AG08396 (cell line): Measurements from ENCODE around the gene RAD51D.
"Not testable (repeated sequence)": the region's sequence is repeated elsewhere in the genome, so short reads cannot be mapped to it uniquely, and the experiment has no call there.

Experiments
- DNase-seq: peaks from one replicate; pipeline ENCODE4 v3.0.0; 2012; ENCODE audit warnings: low spot score, mixed read lengths

Gene RAD51D

DNA sequence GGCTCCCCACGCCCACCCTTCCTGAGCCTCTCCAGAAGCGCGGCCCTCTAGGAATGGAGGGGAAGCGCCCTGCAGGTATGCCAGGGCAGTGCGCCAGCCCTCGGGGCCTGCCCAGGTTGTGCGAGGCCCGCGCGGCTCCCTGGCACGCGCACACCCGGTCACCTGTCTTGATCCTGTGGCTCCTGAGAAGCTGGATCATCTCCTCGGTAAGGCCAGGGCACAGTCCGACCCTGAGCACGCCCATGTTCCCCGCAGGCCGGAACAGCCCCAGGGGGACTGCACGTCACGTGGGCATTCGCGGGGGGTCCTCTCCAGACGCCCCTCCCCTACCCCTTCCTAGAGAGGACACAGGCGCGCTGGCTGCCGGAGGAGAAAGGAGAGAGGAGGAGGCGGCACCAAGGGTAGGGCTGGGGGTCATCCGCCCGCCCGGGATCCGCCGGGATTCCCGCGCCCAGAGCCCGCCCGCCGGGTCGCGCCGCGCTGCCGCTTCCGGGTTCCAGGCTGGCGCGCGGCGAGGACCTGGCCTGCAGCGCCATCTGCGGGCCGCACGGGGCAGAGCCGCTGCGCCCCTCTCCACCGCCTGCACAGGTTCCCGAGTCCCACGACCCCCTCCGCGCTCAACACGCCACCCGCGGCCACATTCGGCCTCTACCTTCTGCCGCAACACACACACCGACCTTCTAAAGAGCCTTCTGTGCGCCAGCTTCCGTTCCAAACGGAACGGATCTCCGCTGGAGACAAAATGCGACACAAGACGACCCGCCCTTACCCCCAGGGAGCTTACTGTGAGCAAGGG lies at the start of gene RAD51D:
TSS of gene RAD51D (minus strand) at position 491 of the 796 bp plus-strand sequence. CDS start at position 244, 247 bp downstream.
- DNase-seq, result peak; percentile 92

DNA sequence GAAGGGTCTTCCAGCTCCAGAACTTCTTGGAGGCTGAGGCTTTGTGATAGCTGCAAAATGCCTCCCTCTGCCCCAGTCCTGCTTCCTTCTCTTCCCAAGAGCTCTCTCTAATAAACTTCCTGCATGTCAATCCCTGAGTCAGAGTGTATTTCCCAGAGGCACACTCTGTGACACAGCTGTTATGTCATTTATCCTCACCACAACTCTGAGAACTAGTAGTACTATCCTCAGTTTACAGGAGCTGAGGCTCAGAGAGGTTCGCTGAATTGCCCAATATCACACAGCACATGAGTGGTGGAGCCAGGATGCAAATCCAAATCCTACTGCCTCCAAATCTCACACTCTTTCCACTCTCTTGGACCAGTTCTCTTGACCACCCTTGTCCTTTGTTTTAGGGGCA lies 48.0 kb upstream of the RAD51D start:
- peak; percentile 49 for DNase-seq

DNA sequence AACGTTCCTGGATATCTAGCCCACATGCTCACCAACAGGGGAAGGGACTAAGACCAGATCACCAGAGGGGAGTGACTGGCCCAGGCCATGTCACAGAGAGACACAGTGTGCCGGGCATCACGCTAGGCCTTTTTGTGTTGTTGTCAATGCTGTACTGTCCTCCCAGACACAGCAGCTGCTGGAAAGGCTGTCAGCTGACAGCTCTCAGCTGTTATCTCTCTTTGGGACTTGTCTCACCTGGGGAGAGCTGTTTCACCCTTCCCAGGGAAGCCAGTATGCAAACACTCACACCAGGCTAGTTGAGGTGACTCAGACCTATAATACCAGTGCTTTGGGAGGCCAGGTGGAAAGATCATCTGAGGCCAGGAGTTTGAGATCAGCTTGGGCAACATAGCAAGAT lies 47.4 kb upstream of the RAD51D start:
- no peak for DNase-seq

DNA sequence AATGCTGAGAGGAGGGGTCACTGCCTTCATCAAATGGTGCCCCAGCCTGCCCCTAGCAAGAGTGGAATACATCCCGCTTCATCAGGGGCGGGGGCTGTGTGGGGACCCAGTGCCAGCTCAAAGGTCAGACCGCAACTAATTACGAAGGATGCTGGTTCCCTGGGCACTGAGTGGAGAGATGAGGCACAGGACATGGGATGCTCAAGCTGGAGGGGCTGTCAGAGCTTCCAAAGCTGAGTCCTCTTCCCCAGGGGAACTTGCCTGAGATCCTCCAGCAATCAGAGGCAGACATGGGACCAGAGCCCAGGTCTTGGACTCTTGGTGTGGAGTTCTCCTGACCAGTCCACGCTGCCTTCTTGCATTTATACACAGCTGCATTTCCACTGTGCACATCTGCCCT lies 46.9 kb upstream of the RAD51D start:
- DNase-seq, result no peak

DNA sequence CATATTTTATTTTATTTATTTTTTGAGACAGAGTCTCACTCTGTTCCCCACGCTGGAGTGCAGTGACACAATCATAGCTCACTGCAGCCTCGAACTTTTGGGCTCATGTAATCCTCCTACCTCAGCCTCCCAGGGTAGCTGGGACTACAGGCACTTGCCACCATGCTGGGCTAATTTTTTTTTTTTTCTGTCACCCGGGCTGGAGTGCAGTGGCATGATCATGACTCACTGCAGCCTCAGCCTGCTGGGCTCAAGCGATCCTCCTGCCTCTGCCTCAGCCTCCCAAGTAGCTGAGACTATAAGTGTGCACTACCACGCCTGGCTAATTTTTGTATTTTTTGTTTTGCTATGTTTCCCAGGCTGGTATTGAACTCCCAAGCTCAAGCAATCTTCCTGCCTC lies 45.1 kb upstream of the RAD51D start:
- DNase-seq, result no peak

DNA sequence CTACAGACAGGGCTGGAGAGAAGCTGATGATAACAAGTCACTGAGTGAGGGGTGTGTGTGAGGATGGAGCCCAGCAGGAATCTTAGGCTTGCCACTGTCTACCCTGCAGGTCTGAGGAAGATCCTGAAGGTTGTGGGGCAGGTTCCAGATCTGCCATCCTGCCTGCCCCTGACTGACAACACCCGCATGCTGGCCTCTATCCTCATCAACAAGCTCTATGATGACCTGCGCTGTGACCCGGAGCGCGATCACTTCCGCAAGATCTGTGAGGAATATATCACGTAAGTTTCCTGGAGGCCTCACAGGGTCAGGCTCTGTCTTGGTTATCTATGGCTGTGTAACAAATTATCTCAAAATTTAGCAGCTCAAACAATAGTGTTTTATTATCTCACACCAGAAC lies 44.2 kb upstream of the RAD51D start:
- DNase-seq, result no peak

DNA sequence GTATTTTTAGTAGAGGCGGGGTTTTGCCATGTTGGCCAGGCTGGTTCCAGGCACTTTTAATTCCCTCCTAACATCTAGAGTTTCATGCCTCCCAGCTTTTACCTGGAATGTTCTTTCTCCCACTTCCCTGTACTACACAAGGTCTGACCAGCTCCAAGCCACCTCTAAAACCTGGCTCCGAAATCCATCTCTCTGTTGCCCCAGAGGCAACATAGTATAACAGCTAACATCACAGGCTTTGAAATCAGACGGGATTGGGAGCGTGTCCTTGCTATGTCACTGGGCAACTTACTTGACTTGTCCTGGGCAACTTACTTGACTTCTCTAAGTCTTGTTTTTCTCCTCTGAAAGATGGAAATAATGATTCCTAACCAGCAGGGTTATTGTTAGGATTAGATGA lies 43.1 kb upstream of the RAD51D start:
- no peak for DNase-seq

DNA sequence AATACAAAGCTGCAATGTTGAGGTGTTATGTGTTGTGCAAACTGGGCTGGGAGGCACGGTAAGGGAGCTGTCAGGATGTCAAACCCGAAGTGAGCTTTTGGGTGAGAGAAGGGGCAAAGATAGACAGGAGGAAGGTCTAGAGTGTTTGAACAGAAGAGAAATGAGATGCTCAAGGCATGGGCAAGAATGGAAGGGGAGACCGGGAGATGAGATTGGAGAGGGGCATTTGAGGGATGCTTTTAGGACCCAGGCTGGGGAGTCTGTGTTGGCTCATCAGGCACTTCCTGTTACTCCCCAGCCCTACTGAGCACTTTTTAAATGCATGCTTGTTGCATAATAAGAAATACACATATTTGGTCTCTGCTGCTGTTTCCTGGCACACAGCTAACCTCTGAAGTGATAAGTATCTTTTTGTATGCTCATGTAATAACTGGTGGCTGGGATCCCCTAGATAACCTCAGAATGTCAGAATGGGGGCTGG lies 41.7 kb upstream of the RAD51D start:
- DNase-seq, result no peak

DNA sequence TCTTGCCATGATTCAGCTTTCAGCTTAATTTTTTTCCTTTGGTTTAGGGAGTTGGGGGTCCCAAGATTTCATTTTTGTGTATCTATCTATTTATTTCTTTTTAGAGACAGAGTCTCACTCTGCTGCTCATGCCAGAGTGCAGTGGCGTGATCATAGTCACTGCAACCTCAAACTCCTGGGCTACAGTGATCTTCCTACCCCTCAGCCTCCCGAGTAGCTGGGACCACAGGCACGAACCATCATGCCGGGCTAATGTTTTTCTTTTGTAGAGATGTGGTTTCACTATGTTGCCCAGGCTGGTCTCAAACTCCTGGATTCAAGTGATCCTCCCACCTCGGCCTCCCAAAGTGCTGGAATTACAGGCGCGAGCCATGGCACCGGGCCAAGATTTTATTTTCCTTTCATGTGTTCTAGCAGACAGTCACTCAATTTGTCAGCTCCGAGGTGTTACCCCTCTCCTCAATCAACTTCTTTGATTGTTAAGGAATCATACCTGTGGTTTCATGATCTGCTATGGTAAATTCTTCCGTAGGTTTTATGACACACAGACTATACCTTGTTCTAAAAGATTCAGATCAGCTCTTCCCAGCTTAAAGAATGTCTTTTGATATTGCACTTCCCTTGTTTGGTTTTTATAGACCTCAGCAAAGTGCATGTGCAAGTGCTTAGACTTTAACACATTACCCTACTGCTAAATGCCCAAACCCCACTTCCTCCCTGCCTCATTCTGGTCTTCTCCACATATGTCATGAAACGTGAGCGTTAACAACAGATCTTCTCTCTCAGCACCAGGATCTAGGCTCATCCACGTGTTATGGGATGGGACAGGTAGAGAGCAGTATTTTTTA lies 40.9 kb upstream of the RAD51D start:
- no peak for DNase-seq

DNA sequence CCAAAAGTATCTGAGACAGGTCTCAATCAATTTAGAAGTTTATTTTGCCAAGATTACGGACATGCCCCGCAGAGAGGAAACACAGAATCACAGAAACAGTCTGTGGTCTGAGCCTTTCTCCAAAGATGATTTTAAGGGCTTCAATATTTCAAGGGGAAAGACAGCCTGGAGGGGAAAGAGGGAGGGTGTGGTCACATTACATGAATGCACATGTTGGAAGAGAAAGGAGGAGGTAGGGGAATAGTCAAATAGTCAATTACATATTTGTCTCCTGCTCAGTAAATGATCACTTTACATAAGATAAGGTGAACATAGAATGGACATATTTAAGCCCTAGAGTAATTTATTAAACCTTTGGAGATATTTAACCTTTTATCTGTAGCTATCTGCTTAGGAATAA lies 40.3 kb upstream of the RAD51D start:
- no peak for DNase-seq

DNA sequence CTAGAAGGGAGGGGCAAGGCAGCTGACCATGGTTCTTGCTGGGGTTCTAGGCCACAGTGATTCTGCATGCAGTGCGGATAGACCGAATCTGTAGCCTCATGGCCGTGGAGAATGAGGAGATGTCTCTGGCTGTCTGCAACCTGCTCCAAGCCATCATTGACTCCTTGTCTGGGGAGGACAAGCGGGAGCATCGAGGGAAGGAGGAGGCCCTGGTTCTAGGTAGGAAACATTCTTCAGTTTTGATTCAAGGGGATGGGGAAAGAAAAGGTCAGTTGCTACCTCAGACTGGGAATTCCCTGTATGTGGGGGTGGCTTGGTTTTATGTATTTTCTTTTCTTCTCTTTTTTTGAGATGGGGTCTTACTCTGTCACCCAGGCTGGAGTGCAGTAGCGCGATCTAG lies 35.6 kb upstream of the RAD51D start:
- DNase-seq, result no peak

DNA sequence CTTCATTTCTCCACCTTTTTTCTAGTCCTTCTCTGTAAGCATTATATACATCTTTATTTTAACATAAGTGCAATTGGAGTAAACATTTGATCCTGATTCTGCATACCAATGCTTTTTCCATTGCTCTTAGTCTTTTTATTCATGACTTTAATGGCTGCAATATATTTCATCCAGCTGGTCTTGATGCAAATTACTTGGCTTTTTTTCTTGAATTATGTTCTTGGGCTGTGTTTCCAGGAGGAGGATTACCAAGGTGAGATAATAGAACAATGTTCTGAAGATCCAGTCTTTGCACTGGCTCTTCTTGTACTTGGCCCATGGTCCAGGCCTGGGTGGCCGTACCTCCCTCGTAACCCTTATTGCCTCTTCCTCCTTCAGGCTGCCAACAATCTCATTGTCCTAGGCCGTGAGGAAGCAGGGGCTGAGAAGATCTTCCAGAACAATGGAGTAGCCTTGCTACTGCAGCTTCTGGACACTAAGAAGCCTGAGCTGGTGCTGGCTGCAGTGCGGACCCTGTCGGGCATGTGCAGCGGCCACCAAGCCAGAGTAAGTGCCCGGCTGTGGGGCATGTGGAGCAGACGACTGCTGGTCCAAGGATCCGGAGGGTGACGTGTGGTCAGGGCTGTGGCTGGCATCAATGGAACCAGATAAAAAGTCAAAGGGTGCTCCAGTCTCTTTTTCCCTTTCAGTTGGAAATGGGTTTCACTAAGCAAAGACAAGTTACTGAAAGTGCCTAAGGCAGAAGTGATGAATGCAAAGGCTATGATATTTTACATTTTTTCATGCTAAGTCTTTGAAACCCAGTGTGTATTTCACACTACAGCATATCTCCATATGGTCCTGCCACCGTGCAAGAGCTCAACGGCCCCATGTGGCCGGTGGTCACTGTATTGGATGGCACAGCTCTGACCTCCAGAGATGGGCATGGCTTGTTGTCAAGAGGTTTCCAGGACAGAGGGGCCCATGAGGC lies 34.8 kb upstream of the RAD51D start:
- no peak for DNase-seq

DNA sequence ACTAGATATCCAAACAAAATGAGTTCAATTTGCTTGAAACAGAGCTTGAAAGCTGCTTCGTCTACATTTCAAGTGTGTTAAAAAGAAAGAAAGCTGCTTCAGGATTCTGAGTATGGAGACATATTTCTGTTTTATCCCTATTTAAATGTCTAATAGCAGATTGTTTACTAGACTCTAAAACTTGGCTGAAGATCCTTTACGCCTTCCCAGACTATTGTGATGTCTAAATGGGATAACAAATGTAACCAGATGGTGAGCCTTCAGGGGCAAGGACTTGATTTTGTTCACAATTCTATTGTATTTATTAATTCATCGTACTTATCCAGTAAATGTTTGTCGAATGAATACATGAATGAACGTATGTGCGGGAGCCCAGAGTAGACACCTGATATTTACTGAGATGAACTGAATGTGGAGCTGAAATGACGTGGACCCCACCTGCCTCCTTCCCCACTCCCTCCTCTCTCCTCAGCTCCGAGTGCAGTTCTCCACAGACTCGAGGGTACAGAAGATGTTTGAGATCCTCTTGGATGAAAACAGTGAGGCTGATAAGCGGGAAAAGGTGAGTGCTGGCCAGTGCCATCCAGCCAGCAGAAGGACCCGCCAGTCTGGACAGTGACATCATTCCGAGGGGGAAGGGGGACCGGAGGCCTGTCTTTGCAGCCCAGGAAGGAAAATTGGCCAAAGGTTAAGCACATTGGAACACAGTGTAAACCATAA lies 32.9 kb upstream of the RAD51D start:
- DNase-seq, result no peak

DNA sequence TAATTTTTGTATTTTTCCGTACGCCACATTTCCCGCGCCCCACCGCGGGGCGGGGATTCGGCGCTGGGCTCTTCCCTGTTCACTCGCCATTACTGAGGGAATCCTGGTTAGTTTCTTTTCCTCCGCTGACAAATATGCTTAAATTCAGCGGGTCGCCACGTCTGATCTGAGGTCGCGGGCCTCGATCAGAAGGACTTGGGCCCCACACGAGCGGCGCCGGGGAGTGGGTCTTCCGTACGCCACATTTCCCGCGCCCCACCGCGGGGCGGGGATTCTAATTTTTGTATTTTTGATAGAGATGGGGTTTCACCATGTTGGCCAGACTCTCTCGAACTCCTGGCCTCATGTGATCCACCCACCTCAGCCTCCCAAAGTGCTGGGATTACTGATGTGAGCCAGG lies 31.4 kb upstream of the RAD51D start:
- DNase-seq, result not testable (repeated sequence)

DNA sequence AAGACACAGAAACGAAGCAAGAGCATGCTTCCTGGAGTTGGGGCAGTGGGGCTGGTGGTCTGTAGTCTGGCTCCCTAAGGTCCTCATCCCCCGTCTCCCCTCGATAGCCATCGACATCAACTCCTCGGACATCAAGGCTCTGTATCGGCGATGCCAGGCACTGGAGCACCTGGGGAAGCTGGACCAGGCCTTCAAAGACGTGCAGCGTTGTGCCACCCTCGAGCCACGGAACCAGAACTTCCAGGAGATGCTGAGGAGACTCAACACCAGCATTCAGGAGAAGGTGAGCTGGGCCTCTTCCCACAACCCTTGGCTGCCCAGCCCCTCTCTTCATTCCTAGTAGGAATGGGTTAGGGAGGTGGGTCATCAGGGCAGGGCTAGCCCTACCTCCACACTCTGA lies 30.3 kb upstream of the RAD51D start:
- DNase-seq, result no peak

DNA sequence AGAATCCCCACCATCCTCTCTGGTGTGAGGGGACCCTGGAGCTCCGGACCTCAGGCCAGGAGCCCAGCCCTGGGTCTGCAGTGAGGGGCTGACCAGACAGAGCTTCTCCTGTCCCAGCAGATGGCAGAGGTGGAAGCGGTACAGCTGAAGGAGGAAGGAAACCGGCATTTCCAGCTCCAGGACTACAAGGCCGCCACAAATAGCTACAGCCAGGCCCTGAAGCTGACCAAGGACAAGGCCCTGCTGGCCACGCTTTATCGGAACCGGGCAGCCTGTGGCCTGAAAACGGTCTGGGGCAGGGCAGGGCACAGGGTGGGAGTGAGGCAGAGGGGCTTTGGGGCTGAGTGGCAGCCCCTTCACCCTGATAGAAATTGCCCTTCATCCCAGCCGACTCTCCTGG lies 28.5 kb upstream of the RAD51D start:
- no peak for DNase-seq

DNA sequence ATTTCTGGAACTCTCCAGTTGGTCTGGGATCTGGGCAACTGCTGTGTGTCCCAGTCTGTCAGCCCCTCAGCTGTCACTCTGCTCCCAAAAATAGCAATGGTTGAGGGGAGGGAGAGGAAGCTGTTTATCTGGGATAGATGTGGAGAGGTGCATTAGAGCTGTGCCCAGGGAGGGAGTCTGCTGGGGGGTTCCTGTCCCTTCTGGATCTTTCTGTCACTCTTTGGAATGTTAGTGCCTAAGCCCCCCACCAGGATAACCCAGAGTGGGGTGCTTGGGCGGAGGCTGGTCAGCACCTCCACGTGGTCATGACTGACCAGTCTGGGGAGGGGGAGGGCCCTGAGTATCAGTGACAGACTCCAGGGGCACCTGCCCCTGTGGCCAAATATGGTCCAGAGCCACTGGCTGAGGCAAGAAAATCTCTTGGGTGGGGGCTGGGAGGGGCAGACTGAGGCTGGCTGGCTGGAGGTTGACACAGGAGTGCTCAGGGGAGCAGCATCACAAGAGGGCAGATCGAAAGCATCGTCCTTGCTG lies 27.8 kb upstream of the RAD51D start, which contains the start of gene UNC45B:
TSS of gene UNC45B (plus strand) at position 443 of the 531 bp plus-strand sequence. CDS start 447 bp downstream, outside the sequence.
- no peak for DNase-seq

DNA sequence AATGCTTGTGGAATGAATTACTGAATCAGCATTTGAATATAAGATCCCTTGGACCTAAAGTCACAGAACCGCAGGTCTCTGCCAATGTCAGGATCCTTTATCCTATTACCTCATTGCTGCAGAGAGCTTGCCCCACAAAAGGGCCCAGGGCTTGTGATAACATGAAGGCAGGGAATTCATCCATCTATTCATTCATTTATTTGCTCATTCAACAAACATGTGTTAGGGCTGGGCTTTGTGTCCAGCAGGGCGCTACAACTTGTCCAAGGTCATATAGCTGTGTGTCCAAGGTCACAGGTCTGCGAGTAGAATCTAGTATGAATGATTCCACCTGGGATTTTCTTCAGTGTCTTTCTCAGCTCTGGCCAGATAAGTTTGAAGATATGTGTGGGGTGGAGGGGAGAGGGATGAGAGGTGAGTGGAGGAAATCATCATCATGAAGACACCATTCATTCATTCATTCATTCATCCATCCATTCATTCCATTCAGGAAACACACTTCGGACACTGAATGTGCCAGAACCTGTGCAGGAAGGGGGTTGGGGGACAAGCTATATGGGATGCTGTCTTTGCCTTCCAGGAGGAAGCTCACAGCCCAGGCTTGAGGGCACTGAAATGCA lies 26.7 kb upstream of the RAD51D start:
- DNase-seq, result no peak

DNA sequence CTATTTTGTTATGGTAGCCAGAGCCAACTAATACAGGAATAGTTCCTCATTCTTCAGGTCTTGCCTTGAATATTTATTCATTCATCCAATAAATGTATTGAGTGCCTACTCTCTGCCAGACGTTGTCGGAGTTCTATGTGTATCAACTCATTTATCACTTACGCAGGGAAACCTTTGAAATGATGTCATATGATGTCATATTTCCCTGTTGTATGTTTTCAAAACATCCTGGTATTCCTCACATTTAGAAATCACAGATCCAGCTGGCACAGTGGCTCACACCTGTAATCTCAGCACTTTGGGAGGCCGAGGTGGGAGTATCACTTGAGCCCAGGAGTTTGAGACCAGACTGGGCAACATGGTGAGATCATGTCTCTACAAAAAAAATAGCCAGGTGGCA lies 25.2 kb upstream of the RAD51D start:
- no peak for DNase-seq

DNA sequence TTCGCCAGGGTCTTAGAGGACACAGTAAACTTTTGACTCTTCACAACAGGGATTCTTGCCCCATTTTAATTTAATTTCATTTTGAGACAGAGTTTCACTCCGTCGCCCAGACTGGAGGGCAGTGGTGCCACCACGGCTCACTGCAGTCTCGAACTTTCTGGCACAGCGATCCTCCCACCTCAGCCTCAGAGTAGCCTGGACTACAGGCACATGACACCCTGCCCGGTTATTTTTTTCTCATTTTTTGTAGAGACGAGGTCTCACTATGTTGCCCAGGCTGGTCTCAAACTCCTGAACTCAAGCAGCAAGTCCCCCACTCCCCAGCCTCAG lies 22.8 kb upstream of the RAD51D start:
- no peak for DNase-seq
